OCI-LY3 (cell line): ENCODE measurements around the gene PGA5.
"Not testable (repeated sequence)": the region's sequence is repeated elsewhere in the genome, so short reads cannot be mapped to it uniquely, and the experiment has no call there.

Source experiments
- H2AFZ ChIP-seq: fragments of 200-600, 300-600 bp; shearing (Covaris generic); 2 replicates; pipeline ENCODE4 v1.6.0; 2014; ENCODE audit warnings: antibody characterized with exemption, low read depth, low read length
- H3K27ac ChIP-seq: fragments of 200-600, 300-600 bp; sonication (generic); 2 replicates; pipeline ENCODE4 v1.5.1; 2014; ENCODE audit warnings: mild to moderate bottlenecking, low read length, moderate library complexity, mixed read lengths
- H3K27me3 ChIP-seq: fragments of 200-600, 300-600 bp; sonication (generic); 2 replicates; pipeline ENCODE4 v1.6.1; 2014; ENCODE audit warnings: low read depth, low read length, mixed read lengths
- H3K36me3 ChIP-seq: fragments of 200-600, 300-600 bp; sonication (generic); replicated peaks from 2 replicates; pipeline ENCODE3; 2014; ENCODE audit warnings: low read depth, low read length, mixed read lengths
- H3K4me1 ChIP-seq: fragments of 300-600, 200-600 bp; sonication (generic); 2 replicates; pipeline ENCODE4 v1.6.1; 2014; ENCODE audit warnings: low read length, mixed read lengths
- H3K4me2 ChIP-seq: fragments of 200-600, 300-600 bp; sonication (generic); 2 replicates; pipeline ENCODE4 v1.6.1; 2014; ENCODE audit warnings: low read length, mixed read lengths
- H3K4me3 ChIP-seq: fragments of 300-600, 200-600 bp; sonication (generic); 2 replicates; pipeline ENCODE4 v1.5.1; 2014; ENCODE audit warnings: antibody characterized with exemption, mild to moderate bottlenecking, low read length, moderate library complexity
- H3K79me2 ChIP-seq: fragments of 300-600, 200-600 bp; shearing (Covaris generic); 2 replicates; pipeline ENCODE4 v1.6.1; 2014; ENCODE audit warnings: mild to moderate bottlenecking, low read length, mixed read lengths
- H3K9ac ChIP-seq: fragments of 300-600, 200-600 bp; shearing (Covaris generic); 2 replicates; pipeline ENCODE4 v1.6.0; 2014; ENCODE audit warnings: mild to moderate bottlenecking, low read length, moderate library complexity
- H3K9me3 ChIP-seq: fragments of 200-600, 300-600 bp; shearing (Covaris generic); 2 replicates; pipeline ENCODE4 v1.6.1; 2014; ENCODE audit warnings: low read length, mixed read lengths; ENCODE audit not compliant: insufficient read depth
- H4K20me1 ChIP-seq: fragments of 200-600, 300-600 bp; sonication (generic); 2 replicates; pipeline ENCODE4 v1.6.1; 2016; ENCODE audit warnings: low read length, mixed read lengths; ENCODE audit not compliant: insufficient read depth
- CTCF ChIP-seq: fragments of 200-600, 300-600 bp; sonication (generic); IDR thresholded peaks from 2 replicates; pipeline ENCODE4 v1.5.1; 2014; ENCODE audit warnings: antibody characterized with exemption, low read length, low read depth
- EZH2phosphoT487 ChIP-seq: fragments of 200-600 bp; shearing (Covaris generic); IDR thresholded peaks from 2 replicates; pipeline ENCODE4 v1.6.1; 2018; ENCODE audit warnings: antibody characterized with exemption, mixed run types, low read depth

PGA5 gene

GRCh38 chr11:61195719-61196118 is 45.3 kb upstream of the PGA5 start:
- Histone ChIP-seq H3K4me1 (no peaks in the 10 kb centered on the region), H4K20me1 (no peaks in the 10 kb centered on the region), H3K9me3 (no peaks in the 10 kb centered on the region), H3K79me2 (no peaks in the 10 kb centered on the region), H3K4me3 (no peak overlapping the region), H3K4me2 (no peak overlapping the region), H3K27ac (no peak overlapping the region), H2AFZ (no peak overlapping the region), H3K9ac (no peak overlapping the region), H3K27me3 (peaks cover 8% of the 10 kb centered on the region), H3K36me3 (no peaks in the 10 kb centered on the region)
- TF ChIP-seq EZH2phosphoT487 (no peak), CTCF (no peak)

DNA sequence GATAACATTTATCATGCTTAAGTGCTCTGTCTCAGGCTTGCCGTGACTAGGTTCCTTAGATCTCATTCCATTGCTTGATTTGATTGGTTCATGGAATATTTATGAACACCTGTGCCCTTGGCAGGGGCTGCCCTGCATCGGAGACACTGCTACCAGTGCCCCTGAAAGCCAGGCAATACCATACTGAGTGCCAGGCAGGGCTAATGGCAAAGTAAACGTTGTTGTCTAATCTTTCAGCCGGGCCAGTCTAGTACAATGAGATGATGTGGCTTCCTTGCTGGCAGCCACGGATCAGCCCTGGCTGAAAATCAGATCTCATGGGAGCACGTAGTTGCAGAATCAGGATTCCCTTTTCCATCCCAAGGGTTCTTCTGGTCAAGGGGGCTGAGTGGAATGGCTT is 42.6 kb upstream of the PGA5 start:
- TF ChIP-seq CTCF = no peak
- no peak for TF ChIP-seq EZH2phosphoT487
- Histone ChIP-seq H3K9ac (no peak overlapping the region), H4K20me1 (no peaks in the 10 kb centered on the region), H3K4me2 (no peak overlapping the region), H3K27ac (no peak overlapping the region), H3K4me1 (no peaks in the 10 kb centered on the region), H3K9me3 (no peaks in the 10 kb centered on the region), H2AFZ (no peak overlapping the region), H3K27me3 (peaks cover 13% of the 10 kb centered on the region), H3K79me2 (no peaks in the 10 kb centered on the region), H3K4me3 (no peak overlapping the region), H3K36me3 (no peaks in the 10 kb centered on the region)

DNA sequence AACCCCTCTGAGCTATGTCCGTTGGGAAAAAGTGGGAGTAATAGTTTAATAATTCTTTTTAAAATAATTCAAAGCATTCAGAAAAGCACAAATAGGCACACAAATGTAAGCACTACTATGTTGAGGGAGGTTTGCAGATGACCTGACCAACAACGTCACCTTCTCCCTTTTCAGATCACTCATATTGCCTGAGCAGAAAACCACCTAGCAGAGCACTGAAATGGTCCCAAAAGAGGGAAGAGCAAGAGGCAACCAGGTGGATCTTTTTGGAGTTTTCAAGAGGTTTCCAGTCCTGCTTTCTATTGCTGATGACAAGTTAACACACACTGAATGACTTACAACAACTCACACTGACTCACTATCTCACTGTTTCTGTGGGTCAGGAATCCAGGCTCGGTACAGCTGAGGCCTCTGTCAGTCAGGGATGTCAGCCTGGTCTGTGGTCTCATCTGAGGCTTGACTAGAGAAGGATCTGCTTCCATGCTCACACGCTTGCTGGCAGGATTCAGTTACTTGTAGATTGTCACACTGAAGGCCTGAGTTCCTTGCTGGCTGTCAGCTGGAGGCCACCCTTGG is 41.9 kb upstream of the PGA5 start:
- no peaks in the 10 kb centered on the region for H3K79me2 ChIP-seq
- no peaks in the 10 kb centered on the region for H3K9me3 ChIP-seq
- H3K4me1 ChIP-seq = no peaks in the 10 kb centered on the region
- no peak for TF ChIP-seq EZH2phosphoT487
- no peak for TF ChIP-seq CTCF
- no peak overlapping the region for H3K9ac ChIP-seq
- H4K20me1 ChIP-seq = no peaks in the 10 kb centered on the region
- no peaks in the 10 kb centered on the region for H3K36me3 ChIP-seq
- no peak overlapping the region for H3K4me2 ChIP-seq
- no peak overlapping the region for H2AFZ ChIP-seq
- no peak overlapping the region for H3K27ac ChIP-seq
- no peak overlapping the region for H3K4me3 ChIP-seq
- peaks cover 13% of the 10 kb centered on the region for H3K27me3 ChIP-seq

DNA sequence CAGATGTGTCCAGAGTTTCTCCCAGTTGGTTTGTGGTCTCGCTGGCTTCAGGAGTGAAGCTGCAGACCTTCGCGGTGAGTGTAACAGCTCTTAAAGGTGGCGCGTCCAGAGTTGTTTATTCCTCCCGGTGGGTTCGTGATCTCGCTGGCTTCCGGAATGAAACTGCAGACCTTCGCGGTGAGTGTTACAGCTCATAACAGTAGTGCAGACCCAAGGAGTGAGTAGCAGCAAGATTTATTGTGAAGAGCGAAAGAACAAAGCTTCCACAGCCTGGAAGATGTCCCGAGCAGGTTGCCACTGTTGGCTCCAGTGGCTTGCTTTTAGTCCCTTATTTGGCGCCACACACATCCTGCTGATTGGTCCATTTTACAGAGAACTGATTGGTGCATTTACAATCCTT is 39.5 kb upstream of the PGA5 start:
- Histone ChIP-seq H3K9me3 (no peaks in the 10 kb centered on the region), H3K4me2 (no peak overlapping the region), H3K27me3 (peaks cover 5% of the 10 kb centered on the region; the same call in 1 of the 2 replicates), H3K4me1 (no peaks in the 10 kb centered on the region), H3K27ac (no peak overlapping the region), H3K79me2 (no peaks in the 10 kb centered on the region), H2AFZ (no peak overlapping the region), H3K36me3 (no peaks in the 10 kb centered on the region), H3K4me3 (no peak overlapping the region), H4K20me1 (no peaks in the 10 kb centered on the region), H3K9ac (no peak overlapping the region)
- no peak for TF ChIP-seq EZH2phosphoT487
- TF ChIP-seq CTCF = no peak

GRCh38 chr11:61202950-61203746 is 37.8 kb upstream of the PGA5 start, which contains the start of gene PGA3:
TSS of gene PGA3 (plus strand) at chr11:61203515. CDS start at chr11:61203565, 50 bp downstream.
- not testable (repeated sequence) for H3K4me2 ChIP-seq, H4K20me1 ChIP-seq, H3K4me1 ChIP-seq, H3K27me3 ChIP-seq, H3K27ac ChIP-seq, H3K36me3 ChIP-seq, H3K79me2 ChIP-seq, H3K9me3 ChIP-seq, H3K9ac ChIP-seq, H2AFZ ChIP-seq, H3K4me3 ChIP-seq

- not testable (repeated sequence) for H3K36me3 ChIP-seq, H3K27me3 ChIP-seq, H2AFZ ChIP-seq, H3K4me1 ChIP-seq, H4K20me1 ChIP-seq, H3K4me3 ChIP-seq, H3K27ac ChIP-seq, H3K9ac ChIP-seq, H3K4me2 ChIP-seq, H3K9me3 ChIP-seq, H3K79me2 ChIP-seq
Observed at GRCh38 chr11:61203873-61204272, 37.1 kb upstream of the PGA5 start.
